Endothelial cell of hepatic sinusoid (primary cell): Measurements from ENCODE around the gene FAM3C.

Source experiments
- in situ Hi-C: cut with HindIII; loops from 2 replicates; pipeline ENCODE4 v1.10.0; 2017; ENCODE audit warnings: low sequenced_read_pairs

FAM3C gene

GRCh38 chr7:121303422-121304101 lies 92.5 kb downstream of the FAM3C start:
- in situ Hi-C loops = loop anchor here (5.0 kb wide), 1 partner anchor 46 kb away; no protein-coding TSS in a partner anchor

- in situ Hi-C loops = loop anchor here (5.0 kb wide), 1 partner anchor 45 kb away; no protein-coding TSS in a partner anchor
Measured at GRCh38 chr7:121302214-121302745, 93.8 kb downstream of the FAM3C start.

DNA sequence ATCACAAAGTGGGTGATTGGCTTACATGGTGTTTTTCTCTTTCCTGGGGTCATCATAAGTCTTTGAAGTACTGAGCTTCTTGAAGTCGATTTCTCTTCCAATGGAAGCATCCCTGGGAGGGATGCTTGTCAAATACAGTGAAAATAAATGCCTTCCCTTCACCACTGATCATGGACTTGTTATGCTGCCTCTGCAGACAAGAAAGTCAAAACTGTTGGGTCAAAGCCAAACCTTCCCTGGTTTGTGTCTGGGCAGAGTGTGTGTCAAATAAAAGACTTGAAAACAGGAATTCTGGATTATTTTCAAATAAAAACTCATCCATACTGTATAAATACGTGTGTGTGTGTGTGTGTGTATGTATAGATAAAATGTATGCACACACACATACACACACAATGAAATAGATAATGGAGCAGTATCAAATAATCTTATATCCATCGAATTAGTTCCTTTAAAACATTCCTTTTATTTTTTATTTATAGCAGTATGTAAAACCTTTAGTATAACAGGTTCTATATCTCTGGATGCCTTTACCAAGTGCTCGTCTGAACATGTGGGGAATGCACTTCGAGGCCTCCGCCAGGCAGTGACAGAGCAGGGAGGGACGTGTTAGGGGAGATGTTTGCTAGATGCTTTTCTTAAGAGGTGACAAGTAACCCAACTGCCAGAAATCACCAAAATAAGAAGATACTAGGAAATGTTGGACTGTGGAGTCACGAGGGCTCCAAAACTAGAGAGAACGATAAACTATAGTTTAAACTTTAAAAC lies 94.5 kb downstream of the FAM3C start:
- in situ Hi-C loops = loop anchor here (5.0 kb wide), 1 partner anchor 44 kb away; no protein-coding TSS in a partner anchor

DNA sequence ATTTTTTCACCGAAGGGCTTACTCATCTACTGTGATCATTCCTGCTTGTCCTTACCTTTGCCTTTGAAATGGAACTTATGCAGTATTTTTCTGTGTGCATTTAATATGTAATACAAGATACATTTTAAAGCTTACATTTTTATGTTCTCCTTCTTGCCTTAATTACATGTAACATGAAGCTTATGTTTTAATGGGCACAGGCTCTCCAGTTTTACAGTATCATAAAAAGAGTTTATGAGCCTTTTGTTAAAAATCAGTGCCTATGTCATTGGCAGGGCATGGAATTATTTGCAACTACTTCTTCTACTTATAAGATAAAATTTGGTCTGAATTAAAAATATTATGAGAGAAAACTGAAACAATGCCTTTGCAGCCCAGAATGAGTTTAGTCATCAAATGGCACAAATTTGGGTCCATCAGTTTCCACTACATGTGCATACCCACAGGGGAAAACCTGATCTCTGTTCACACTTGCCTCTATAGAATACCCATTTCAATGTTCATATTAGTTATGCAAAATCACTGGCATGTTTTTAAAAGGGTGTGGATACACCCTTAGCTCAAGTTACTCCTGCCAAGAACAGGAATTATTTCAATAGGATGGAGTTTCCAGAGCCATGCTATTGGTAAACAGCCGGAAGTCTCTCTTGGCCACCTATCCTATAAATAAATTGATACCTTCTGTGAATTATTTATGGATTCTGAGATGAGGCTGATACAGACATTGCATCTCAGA lies 95.3 kb downstream of the FAM3C start:
- in situ Hi-C loops = loop anchor here (5.0 kb wide), 1 partner anchor 44 kb away; no protein-coding TSS in a partner anchor
